H9 (cell line): ENCODE measurements around the gene NKAIN2. TPM values are rescaled to one million over a fixed set of nuclear protein-coding genes. Genes with fewer than 3 reads are reported as not detected.

Experiments
- DNase-seq: peaks from one replicate; pipeline ENCODE4 v3.0.0-alpha.2; 2017
- H2AFZ ChIP-seq: one replicate; pipeline ENCODE4 v1.6.1; 2013; ENCODE audit warnings: mild to moderate bottlenecking, low read length, control low read depth, moderate library complexity
- H2AK5ac ChIP-seq: 2 replicates; pipeline ENCODE4 v1.6.1; 2013; ENCODE audit warnings: low read length, control low read depth, mixed read lengths; ENCODE audit not compliant: insufficient read length
- H2BK120ac ChIP-seq: one replicate; pipeline ENCODE4 v1.6.1; 2013; ENCODE audit warnings: low read depth, mild to moderate bottlenecking, low read length, control low read depth, inconsistent platforms; ENCODE audit not compliant: poor library complexity, severe bottlenecking
- H2BK12ac ChIP-seq: 2 replicates; pipeline ENCODE4 v1.6.1; 2013; ENCODE audit warnings: low read length, control low read depth, mixed read lengths, low read depth; ENCODE audit not compliant: insufficient read length
- H2BK15ac ChIP-seq: 2 replicates; pipeline ENCODE4 v1.6.1; 2013; ENCODE audit warnings: low read depth, low read length, control low read depth
- H2BK20ac ChIP-seq: one replicate; pipeline ENCODE4 v1.6.1; 2013; ENCODE audit warnings: low read depth, mild to moderate bottlenecking, low read length, control low read depth, inconsistent platforms; ENCODE audit not compliant: poor library complexity, severe bottlenecking
- H2BK5ac ChIP-seq: 2 replicates; pipeline ENCODE4 v1.6.1; 2013; ENCODE audit warnings: low read length, control low read depth, mixed read lengths; ENCODE audit not compliant: insufficient read length
- H3K14ac ChIP-seq: 2 replicates; pipeline ENCODE4 v1.6.1; 2013; ENCODE audit warnings: low read length, control low read depth; ENCODE audit not compliant: insufficient read depth
- H3K18ac ChIP-seq: 2 replicates; pipeline ENCODE4 v1.6.1; 2013; ENCODE audit warnings: low read depth, mild to moderate bottlenecking, mixed read lengths, low read length, control low read depth; ENCODE audit not compliant: insufficient read length
- H3K23ac ChIP-seq: 2 replicates; pipeline ENCODE4 v1.6.1; 2013; ENCODE audit warnings: low read length, control low read depth, mixed read lengths, low read depth; ENCODE audit not compliant: insufficient read length
- H3K23me2 ChIP-seq: 2 replicates; pipeline ENCODE4 v1.6.1; 2013; ENCODE audit warnings: low read depth, mild to moderate bottlenecking, mixed read lengths, low read length, control low read depth; ENCODE audit not compliant: insufficient read length, poor library complexity, severe bottlenecking
- H3K27ac ChIP-seq: 2 replicates; pipeline ENCODE4 v1.5.1; 2013; ENCODE audit warnings: low read length, control low read depth, mixed read lengths, low read depth; ENCODE audit not compliant: insufficient read length
- H3K27me3 ChIP-seq: 2 replicates; pipeline ENCODE4 v1.6.1; 2013; ENCODE audit warnings: low read length, control low read depth, inconsistent platforms; ENCODE audit not compliant: insufficient read depth
- H3K4ac ChIP-seq: 2 replicates; pipeline ENCODE4 v1.6.1; 2013; ENCODE audit warnings: low read depth, mild to moderate bottlenecking, control low read depth, inconsistent platforms, low read length, moderate library complexity
- H3K4me1 ChIP-seq: 2 replicates; pipeline ENCODE4 v1.6.1; 2013; ENCODE audit warnings: low read length, control low read depth, inconsistent platforms; ENCODE audit not compliant: insufficient read depth
- H3K4me2 ChIP-seq: 2 replicates; pipeline ENCODE4 v1.6.1; 2013; ENCODE audit warnings: low read length, control low read depth, mixed read lengths; ENCODE audit not compliant: insufficient read length, insufficient read depth
- H3K56ac ChIP-seq: 2 replicates; pipeline ENCODE4 v1.6.1; 2013; ENCODE audit warnings: low read depth, mild to moderate bottlenecking, mixed read lengths, low read length, control low read depth; ENCODE audit not compliant: insufficient read length
- H3K79me1 ChIP-seq: 2 replicates; pipeline ENCODE4 v1.6.1; 2013; ENCODE audit warnings: low read depth, mild to moderate bottlenecking, moderate library complexity, low read length, control low read depth, inconsistent platforms; ENCODE audit not compliant: insufficient read depth, poor library complexity, severe bottlenecking
- H3K79me2 ChIP-seq: 2 replicates; pipeline ENCODE4 v1.6.1; 2013; ENCODE audit warnings: low read length, control low read depth, inconsistent platforms; ENCODE audit not compliant: insufficient read depth
- H3K9ac ChIP-seq: 2 replicates; pipeline ENCODE4 v1.6.1; 2013; ENCODE audit warnings: low read length, control low read depth, mixed read lengths; ENCODE audit not compliant: insufficient read length; ENCODE audit errors: extremely low read depth
- H3K9me3 ChIP-seq: one replicate; pipeline ENCODE4 v1.6.1; 2013; ENCODE audit warnings: low read depth, low read length, inconsistent platforms; ENCODE audit not compliant: control insufficient read depth
- H3T11ph ChIP-seq: one replicate; pipeline ENCODE4 v1.6.1; 2013; ENCODE audit warnings: mild to moderate bottlenecking, low read length, control low read depth, inconsistent platforms
- H4K20me1 ChIP-seq: one replicate; pipeline ENCODE4 v1.6.1; 2013; ENCODE audit not compliant: control insufficient read depth, insufficient read length, insufficient read depth
- H4K5ac ChIP-seq: 2 replicates; pipeline ENCODE4 v1.6.1; 2013; ENCODE audit warnings: low read depth, mild to moderate bottlenecking, mixed read lengths, low read length, control low read depth; ENCODE audit not compliant: insufficient read length
- H4K8ac ChIP-seq: replicated peaks from 2 replicates; pipeline ENCODE4 v1.6.1; 2013; ENCODE audit warnings: low read length, control low read depth, mixed read lengths, low read depth; ENCODE audit not compliant: insufficient read length
- H4K91ac ChIP-seq: 2 replicates; pipeline ENCODE4 v1.6.1; 2013; ENCODE audit warnings: low read depth, mild to moderate bottlenecking, moderate library complexity, mixed read lengths, low read length, control low read depth; ENCODE audit not compliant: insufficient read length
- H3K27ac Mint-ChIP-seq, 3 experiments: 2 replicates in 2 of 3; 3 replicates in 1 of 3; pipeline ENCODE4 v1.8.0; 2020 to 2021; ENCODE audit warnings: mixed read lengths in 3 of 3, mild to moderate bottlenecking in 1 of 3, moderate library complexity in 1 of 3
- H3K27me3 Mint-ChIP-seq: 2 replicates; pipeline ENCODE4 v1.8.0; 2021; ENCODE audit warnings: low read depth, mild to moderate bottlenecking, moderate library complexity, mixed read lengths
- H3K36me3 Mint-ChIP-seq, 3 experiments: 2 replicates in 2 of 3; 3 replicates in 1 of 3; pipeline ENCODE4 v1.8.0; 2020 to 2021; ENCODE audit warnings: low read depth in 3 of 3, mixed read lengths in 3 of 3; ENCODE audit not compliant: insufficient read depth in 1 of 3
- H3K4me1 Mint-ChIP-seq, 2 experiments: 2 replicates each; pipeline ENCODE4 v1.8.0; 2020; ENCODE audit warnings: mixed read lengths in 2 of 2
- H3K4me3 Mint-ChIP-seq, 2 experiments: 2 replicates in 1 of 2; 3 replicates in 1 of 2; pipeline ENCODE4 v1.8.0; 2020 to 2021; ENCODE audit warnings: mild to moderate bottlenecking in 2 of 2, mixed read lengths in 2 of 2, moderate library complexity in 1 of 2
- H3K9me3 Mint-ChIP-seq, 2 experiments: 2 replicates in 1 of 2; 3 replicates in 1 of 2; pipeline ENCODE4 v1.8.0; 2020; ENCODE audit warnings: mild to moderate bottlenecking in 2 of 2, mixed read lengths in 2 of 2, moderate library complexity in 1 of 2
- WGBS: extraction: QIAGEN DNeasy Blood & Tissue Kit; methylation state at CpG from one replicate; pipeline ENCODE4 v1.1.7; 2013; ENCODE audit warnings: missing lambda C conversion rate, low lambda C conversion rate, mixed read lengths; ENCODE audit not compliant: insufficient read length; ENCODE audit errors: extremely low coverage; 5-methylcytosine and 5-hydroxymethylcytosine counted together
- total RNA-seq: library from RNA; stranded (reverse); gene quantifications from 2 replicates; pipeline ENCODE4 v1.2.1, GENCODE V29; 2021
- TF ChIP-seq, protein P1 (sequence below): fragments of 200-600 bp; sonication (generic); conservative IDR thresholded peaks from 3 replicates; pipeline ENCODE4 v1.8.0; 2021; ENCODE audit warnings: antibody characterized with exemption, mild to moderate bottlenecking

The NKAIN2 gene
- total RNA-seq, 1 experiment from 2014 or later: 0.17 TPM

DNA sequence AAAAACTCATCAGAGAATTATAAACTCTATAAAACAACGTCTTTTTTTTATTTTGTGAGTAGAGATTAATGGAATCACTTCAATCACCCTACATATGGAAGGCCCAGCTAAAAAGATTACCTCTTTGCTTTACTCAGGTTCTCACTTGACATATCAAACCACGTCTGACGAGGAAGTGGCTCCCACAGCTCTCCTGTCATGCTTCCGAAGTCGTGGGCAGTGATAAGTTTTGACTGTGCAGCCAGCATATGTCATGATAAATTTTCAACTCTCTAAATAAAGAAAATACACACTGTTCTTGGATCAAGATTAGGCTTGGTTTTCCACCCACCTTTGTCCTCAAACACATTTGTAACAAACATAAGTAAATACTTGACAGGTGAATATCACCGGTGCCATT, 879.1 kb downstream of the NKAIN2 start:
- Histone ChIP-seq H3K79me2 (no peaks in the 10 kb centered on the region), H3K14ac (no peak overlapping the region), H3K4ac (no peak overlapping the region), H4K8ac (no peak overlapping the region), H2BK5ac (no peak overlapping the region), H2BK20ac (no peak overlapping the region), H2BK15ac (no peak overlapping the region), H3K18ac (no peak overlapping the region), H3K79me1 (no peaks in the 10 kb centered on the region), H2BK120ac (no peak overlapping the region), H3K27ac (no peak overlapping the region), H3K23ac (no peak overlapping the region), H2BK12ac (no peak overlapping the region), H2AFZ (no peak overlapping the region), H3K4me1 (no peaks in the 10 kb centered on the region), H3K9ac (no peak overlapping the region), H4K5ac (no peak overlapping the region), H3K4me2 (no peak overlapping the region), H3K9me3 (no peaks in the 10 kb centered on the region), H4K20me1 (no peaks in the 10 kb centered on the region), H3T11ph (no peak overlapping the region), H3K27me3 (no peaks in the 10 kb centered on the region), H2AK5ac (no peak overlapping the region), H3K23me2 (no peaks in the 10 kb centered on the region), H3K56ac (no peak overlapping the region), H4K91ac (no peak overlapping the region)
- TF ChIP-seq, protein P1, sequence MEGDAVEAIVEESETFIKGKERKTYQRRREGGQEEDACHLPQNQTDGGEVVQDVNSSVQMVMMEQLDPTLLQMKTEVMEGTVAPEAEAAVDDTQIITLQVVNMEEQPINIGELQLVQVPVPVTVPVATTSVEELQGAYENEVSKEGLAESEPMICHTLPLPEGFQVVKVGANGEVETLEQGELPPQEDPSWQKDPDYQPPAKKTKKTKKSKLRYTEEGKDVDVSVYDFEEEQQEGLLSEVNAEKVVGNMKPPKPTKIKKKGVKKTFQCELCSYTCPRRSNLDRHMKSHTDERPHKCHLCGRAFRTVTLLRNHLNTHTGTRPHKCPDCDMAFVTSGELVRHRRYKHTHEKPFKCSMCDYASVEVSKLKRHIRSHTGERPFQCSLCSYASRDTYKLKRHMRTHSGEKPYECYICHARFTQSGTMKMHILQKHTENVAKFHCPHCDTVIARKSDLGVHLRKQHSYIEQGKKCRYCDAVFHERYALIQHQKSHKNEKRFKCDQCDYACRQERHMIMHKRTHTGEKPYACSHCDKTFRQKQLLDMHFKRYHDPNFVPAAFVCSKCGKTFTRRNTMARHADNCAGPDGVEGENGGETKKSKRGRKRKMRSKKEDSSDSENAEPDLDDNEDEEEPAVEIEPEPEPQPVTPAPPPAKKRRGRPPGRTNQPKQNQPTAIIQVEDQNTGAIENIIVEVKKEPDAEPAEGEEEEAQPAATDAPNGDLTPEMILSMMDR: no peak
- no peak for DNase-seq
- no CpG with 5 or more reads among the region's 6 CpGs for WGBS
- Mint-ChIP-seq H3K27me3 (no peaks in the 10 kb centered on the region), H3K36me3 (peaks cover 7 to 15% (median 9%) of the 10 kb centered on the region in 3 experiments), H3K4me1 (peaks cover 17 to 21% of the 10 kb centered on the region in 2 experiments), H3K9me3 (peaks cover 13 to 18% of the 10 kb centered on the region in 2 experiments), H3K4me3 (no peak overlapping the region), H3K27ac (no peak overlapping the region)
